HG02981 (cell line): ENCODE data around the gene STAT4.

Source experiments
- ATAC-seq: cut with Tn5 transposase; IDR thresholded peaks from one replicate; pipeline ENCODE4 v1.9.1; 2021; ENCODE audit warnings: mild to moderate bottlenecking, moderate library complexity; ENCODE audit not compliant: unreplicated experiment

Gene STAT4

GRCh38 chr2:191150600-191151330 lies at the start of gene STAT4:
TSS of gene STAT4 (minus strand) at chr2:191150994. CDS start at chr2:191148203, 2,791 bp downstream.
- peak; percentile 90 for ATAC-seq

- ATAC-seq = no peak
These were observed 49.2 kb upstream of the STAT4 start for GRCh38 chr2:191199929-191200512.

- ATAC-seq = no peak
These were observed 47.5 kb upstream of the STAT4 start for GRCh38 chr2:191198271-191198670.

- no peak for ATAC-seq
These were observed 46.3 kb upstream of the STAT4 start for GRCh38 chr2:191197096-191197495.

- no peak for ATAC-seq
These were observed 44.2 kb upstream of the STAT4 start for GRCh38 chr2:191195021-191195420.

GRCh38 chr2:191190861-191191552 lies 40.2 kb upstream of the STAT4 start:
- no peak for ATAC-seq

GRCh38 chr2:191190435-191190834 lies 39.6 kb upstream of the STAT4 start:
- no peak for ATAC-seq

- ATAC-seq = no peak
These were observed 38.4 kb upstream of the STAT4 start for GRCh38 chr2:191189112-191189635.

- ATAC-seq = no peak
These were observed 37.8 kb upstream of the STAT4 start for GRCh38 chr2:191188550-191189093.

- no peak for ATAC-seq
These were observed 36.5 kb upstream of the STAT4 start for GRCh38 chr2:191187105-191187829.

GRCh38 chr2:191184457-191184856 lies 33.7 kb upstream of the STAT4 start:
- no peak for ATAC-seq

GRCh38 chr2:191183516-191183915 lies 32.7 kb upstream of the STAT4 start:
- ATAC-seq = no peak

GRCh38 chr2:191183081-191183480 lies 32.3 kb upstream of the STAT4 start:
- no peak for ATAC-seq

- no peak for ATAC-seq
These were observed 29.9 kb upstream of the STAT4 start for GRCh38 chr2:191180713-191181112.

GRCh38 chr2:191180276-191180675 lies 29.5 kb upstream of the STAT4 start:
- ATAC-seq = no peak

GRCh38 chr2:191178806-191179514 lies 28.2 kb upstream of the STAT4 start:
- no peak for ATAC-seq

- no peak for ATAC-seq
These were observed 27.2 kb upstream of the STAT4 start for GRCh38 chr2:191177751-191178736.

- ATAC-seq = no peak
These were observed 26.1 kb upstream of the STAT4 start for GRCh38 chr2:191176801-191177438.

- no peak for ATAC-seq
These were observed 25.5 kb upstream of the STAT4 start for GRCh38 chr2:191176305-191176704.
